GM13977 (cell line): ENCODE data around the gene LYRM1.

Source experiments
- DNase-seq: peaks from one replicate; pipeline ENCODE4 v3.0.0; 2012; ENCODE audit warnings: low spot score
- in situ Hi-C: fragments of 300-500 bp; cut with MboI; formaldehyde crosslinking; loops from one replicate; pipeline ENCODE4 v1.12.0; 2022; ENCODE audit warnings: low sequenced_read_pairs, low pct_unique_long_range_greater_than_20kb, mixed read lengths, inconsistent platforms; ENCODE audit not compliant: unreplicated experiment
- TF ChIP-seq, protein P1 (sequence below): IDR thresholded peaks from 2 replicates; pipeline ENCODE4 v1.5.1; 2012; ENCODE audit warnings: mild to moderate bottlenecking, control low read depth; ENCODE audit not compliant: insufficient read depth; ENCODE audit errors: extremely low read depth, missing control alignments

The LYRM1 gene

DNA sequence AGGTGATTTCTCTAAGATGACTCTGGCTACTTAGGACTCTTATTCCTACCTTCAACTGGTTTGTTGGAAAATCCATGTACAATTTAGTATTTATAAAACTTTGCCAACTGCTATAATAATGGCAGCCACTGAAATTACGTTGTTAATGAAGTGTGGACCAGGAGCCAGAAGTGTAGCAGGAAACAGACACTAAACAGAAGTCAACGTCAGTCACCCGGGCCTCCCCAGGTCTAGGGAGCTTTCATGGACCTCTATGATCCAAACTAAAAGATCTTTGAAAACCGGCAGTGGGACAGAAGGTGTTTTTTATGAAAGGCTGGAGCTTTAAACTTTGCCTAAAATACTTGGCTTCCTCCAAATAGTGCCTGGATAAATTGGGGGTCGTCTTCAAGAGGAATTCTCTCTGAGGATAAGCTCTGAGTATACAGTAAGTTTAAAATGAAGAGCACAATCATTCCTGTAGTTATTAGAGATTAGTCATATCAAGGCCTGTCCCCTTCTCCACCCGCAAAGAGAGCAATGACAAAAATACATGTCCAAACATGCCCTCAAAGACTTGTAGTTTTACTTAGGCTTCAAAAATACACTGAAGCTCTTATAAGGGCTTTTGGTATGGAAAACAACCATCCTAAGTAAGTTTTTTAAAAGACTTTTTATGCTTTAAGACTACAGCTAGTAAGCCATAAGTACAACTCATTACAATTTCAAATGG lies 35.0 kb upstream of the LYRM1 start:
- in situ Hi-C loops = no loop called here
- peak; percentile 79 for DNase-seq
- TF ChIP-seq, protein P1, sequence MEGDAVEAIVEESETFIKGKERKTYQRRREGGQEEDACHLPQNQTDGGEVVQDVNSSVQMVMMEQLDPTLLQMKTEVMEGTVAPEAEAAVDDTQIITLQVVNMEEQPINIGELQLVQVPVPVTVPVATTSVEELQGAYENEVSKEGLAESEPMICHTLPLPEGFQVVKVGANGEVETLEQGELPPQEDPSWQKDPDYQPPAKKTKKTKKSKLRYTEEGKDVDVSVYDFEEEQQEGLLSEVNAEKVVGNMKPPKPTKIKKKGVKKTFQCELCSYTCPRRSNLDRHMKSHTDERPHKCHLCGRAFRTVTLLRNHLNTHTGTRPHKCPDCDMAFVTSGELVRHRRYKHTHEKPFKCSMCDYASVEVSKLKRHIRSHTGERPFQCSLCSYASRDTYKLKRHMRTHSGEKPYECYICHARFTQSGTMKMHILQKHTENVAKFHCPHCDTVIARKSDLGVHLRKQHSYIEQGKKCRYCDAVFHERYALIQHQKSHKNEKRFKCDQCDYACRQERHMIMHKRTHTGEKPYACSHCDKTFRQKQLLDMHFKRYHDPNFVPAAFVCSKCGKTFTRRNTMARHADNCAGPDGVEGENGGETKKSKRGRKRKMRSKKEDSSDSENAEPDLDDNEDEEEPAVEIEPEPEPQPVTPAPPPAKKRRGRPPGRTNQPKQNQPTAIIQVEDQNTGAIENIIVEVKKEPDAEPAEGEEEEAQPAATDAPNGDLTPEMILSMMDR = no peak

DNA sequence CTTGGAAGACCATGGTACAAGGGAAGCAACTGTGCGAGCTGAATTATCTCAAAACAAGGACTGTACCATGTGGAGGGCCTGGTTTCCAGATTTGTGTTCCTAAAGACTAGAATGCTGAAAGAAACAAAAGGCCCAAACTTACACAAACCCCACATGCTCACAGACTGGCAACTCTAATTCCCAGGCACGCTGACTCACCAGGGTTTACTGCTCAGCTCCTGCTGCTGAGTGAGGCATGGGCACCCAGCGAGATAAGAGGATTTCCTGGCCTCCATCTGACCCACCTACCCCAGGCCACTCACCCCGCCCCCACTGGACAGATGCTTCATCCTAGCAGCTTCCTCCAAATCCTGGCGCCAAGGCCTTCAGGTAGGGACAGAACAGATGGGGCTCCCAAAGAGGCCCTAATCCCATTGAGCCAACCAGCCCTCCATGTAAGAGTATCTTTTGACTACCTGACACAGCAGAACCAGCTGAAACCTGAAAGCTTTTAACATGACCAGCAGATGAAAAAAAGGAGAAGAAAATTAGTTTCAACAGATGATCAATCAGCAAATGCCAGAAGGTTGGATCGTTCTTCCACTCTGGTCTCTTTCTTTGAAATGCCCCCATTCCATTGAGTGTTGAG lies 34.3 kb upstream of the LYRM1 start:
- in situ Hi-C loops = no loop called here
- peak; percentile 23 for DNase-seq
- TF ChIP-seq, protein P1 = no peak

DNA sequence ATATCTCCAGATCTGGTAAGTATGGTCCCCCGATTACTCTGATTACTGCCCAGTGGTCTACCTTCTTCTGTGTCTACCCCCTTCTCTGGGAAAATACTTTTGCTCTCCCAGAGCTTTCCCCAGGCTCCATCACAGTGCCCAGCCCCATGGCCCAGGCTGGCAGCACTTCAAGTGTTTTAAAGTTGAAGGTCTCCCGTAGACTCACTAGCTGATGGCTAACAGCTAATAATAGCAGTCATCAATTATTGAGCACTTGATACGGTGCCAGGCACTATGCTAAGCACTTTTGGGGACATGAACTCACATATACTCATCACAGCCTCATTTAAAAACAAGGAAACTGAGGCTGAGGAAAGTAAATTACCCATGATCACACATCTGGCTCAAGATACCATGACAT lies 33.8 kb upstream of the LYRM1 start:
- no peak for DNase-seq
- TF ChIP-seq, protein P1 = no peak
- in situ Hi-C loops = no loop called here

DNA sequence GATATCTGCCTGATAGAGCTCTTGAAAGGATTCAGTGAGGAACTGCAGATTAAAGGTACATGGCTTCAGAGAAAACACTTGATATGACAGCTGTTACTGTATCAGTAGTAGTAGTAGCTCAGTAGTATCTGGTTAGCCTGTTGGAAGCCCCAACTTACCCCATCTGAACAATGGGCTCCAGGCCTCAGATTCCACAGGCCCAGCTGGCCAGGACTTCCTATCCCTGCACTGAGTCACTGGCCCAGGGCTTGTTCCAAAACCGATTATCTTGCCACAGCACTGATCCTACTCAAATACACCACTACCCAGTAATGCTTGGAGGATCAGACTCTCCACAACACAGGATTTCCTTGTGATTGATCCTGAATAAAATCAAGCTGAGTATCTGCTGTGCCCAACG lies 33.0 kb upstream of the LYRM1 start:
- in situ Hi-C loops = no loop called here
- TF ChIP-seq, protein P1 = no peak
- no peak for DNase-seq

DNA sequence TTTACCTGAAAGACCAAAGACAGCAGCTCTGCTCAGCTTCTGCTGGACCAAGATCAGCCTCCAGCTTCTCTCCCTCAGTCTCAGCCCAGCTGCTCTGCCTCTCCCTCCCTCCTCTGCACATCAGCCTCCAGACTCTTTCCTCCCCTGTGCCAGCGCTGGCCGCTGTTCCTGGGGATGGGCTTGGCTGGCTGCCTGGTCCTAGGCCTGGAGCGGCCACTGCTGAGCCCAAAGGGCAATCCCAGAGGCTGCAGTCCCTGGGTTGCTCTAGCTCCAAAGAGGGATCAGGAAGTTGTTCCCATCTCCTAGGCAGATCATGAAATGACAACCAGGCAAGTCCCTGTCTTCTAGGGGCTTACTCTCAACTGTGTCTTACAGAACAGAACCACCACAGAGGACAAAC lies 31.7 kb upstream of the LYRM1 start:
- in situ Hi-C loops = no loop called here
- TF ChIP-seq, protein P1 = no peak
- DNase-seq = no peak

DNA sequence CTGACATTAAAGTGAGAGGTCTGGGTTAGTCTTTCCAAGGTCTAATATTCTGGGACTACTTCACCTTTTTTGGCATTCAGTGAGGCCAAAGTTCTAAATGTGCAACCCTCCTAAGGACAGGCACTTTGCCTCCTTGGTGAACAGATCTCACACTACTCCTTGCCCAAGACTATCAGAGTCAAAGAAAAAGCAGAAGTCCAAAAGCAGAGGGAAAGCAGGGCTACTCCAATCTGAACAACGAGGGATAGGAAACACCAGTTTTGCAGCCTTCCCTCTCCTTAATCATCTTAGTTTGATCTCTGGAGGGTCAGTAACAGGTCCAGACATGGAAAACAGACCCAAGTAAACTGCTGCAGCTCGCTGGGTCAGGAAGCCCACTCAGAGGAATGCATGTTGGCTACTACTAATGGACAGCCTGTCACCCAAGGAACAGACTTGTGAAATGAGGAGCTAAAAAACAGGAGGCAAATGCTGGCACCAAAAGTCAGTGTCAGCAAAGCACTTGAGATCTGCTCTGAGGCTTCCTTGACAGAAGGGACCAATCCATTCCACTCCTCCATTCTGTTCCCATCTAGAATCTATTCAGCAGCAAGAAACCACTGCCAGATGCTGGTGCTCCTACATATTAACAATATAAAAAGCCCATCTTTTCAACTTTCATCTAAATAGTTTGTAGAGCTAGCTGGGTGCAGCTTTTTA lies 30.3 kb upstream of the LYRM1 start:
- TF ChIP-seq, protein P1 = no peak
- in situ Hi-C loops = no loop called here
- DNase-seq = no peak
